ENCODE results near the gene KBTBD7.

- no peak for TF ChIP-seq POLR2A (IDR thresholded peaks at IDR 0.05; ENCODE audit: borderline replicate concordance, extremely low read depth, insufficient read depth, insufficient read length)
- no peak for TF ChIP-seq RAD21 (IDR thresholded peaks at IDR 0.05; ENCODE audit: low read depth)
- TF ChIP-seq, protein P1, sequence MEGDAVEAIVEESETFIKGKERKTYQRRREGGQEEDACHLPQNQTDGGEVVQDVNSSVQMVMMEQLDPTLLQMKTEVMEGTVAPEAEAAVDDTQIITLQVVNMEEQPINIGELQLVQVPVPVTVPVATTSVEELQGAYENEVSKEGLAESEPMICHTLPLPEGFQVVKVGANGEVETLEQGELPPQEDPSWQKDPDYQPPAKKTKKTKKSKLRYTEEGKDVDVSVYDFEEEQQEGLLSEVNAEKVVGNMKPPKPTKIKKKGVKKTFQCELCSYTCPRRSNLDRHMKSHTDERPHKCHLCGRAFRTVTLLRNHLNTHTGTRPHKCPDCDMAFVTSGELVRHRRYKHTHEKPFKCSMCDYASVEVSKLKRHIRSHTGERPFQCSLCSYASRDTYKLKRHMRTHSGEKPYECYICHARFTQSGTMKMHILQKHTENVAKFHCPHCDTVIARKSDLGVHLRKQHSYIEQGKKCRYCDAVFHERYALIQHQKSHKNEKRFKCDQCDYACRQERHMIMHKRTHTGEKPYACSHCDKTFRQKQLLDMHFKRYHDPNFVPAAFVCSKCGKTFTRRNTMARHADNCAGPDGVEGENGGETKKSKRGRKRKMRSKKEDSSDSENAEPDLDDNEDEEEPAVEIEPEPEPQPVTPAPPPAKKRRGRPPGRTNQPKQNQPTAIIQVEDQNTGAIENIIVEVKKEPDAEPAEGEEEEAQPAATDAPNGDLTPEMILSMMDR (IDR thresholded peaks at IDR 0.05 in 2 of 3, conservative IDR thresholded peaks at IDR 0.05 in 1 of 3; ENCODE audit: borderline replicate concordance in 1 of 3, insufficient read depth in 1 of 3, low read depth in 2 of 3, low read length in 2 of 3) = no peak
- TF ChIP-seq MAX (IDR thresholded peaks at IDR 0.05) = no peak
- no peak for TF ChIP-seq YY1 (IDR thresholded peaks at IDR 0.05; ENCODE audit: extremely low read depth, insufficient replicate concordance, low read depth, low read length)
- TF ChIP-seq SP1 (IDR thresholded peaks at IDR 0.05; ENCODE audit: low read depth) = no peak
- TF ChIP-seq POLR2AphosphoS5 (IDR thresholded peaks at IDR 0.05; ENCODE audit: low read depth, low read length) = no peak
- TF ChIP-seq CEBPB (IDR thresholded peaks at IDR 0.05; ENCODE audit: low read depth) = no peak
- no peak for TF ChIP-seq TCF7L2 (IDR thresholded peaks at IDR 0.05; ENCODE audit: borderline replicate concordance, extremely low read depth, insufficient read depth, insufficient read length)
- TF ChIP-seq ZBTB33 (IDR thresholded peaks at IDR 0.05; ENCODE audit: extremely low read depth, insufficient replicate concordance, low read length) = no peak
- no peak for TF ChIP-seq EZH2phosphoT487 (IDR thresholded peaks at IDR 0.05; ENCODE audit: borderline replicate concordance)
- TF ChIP-seq, protein P2, sequence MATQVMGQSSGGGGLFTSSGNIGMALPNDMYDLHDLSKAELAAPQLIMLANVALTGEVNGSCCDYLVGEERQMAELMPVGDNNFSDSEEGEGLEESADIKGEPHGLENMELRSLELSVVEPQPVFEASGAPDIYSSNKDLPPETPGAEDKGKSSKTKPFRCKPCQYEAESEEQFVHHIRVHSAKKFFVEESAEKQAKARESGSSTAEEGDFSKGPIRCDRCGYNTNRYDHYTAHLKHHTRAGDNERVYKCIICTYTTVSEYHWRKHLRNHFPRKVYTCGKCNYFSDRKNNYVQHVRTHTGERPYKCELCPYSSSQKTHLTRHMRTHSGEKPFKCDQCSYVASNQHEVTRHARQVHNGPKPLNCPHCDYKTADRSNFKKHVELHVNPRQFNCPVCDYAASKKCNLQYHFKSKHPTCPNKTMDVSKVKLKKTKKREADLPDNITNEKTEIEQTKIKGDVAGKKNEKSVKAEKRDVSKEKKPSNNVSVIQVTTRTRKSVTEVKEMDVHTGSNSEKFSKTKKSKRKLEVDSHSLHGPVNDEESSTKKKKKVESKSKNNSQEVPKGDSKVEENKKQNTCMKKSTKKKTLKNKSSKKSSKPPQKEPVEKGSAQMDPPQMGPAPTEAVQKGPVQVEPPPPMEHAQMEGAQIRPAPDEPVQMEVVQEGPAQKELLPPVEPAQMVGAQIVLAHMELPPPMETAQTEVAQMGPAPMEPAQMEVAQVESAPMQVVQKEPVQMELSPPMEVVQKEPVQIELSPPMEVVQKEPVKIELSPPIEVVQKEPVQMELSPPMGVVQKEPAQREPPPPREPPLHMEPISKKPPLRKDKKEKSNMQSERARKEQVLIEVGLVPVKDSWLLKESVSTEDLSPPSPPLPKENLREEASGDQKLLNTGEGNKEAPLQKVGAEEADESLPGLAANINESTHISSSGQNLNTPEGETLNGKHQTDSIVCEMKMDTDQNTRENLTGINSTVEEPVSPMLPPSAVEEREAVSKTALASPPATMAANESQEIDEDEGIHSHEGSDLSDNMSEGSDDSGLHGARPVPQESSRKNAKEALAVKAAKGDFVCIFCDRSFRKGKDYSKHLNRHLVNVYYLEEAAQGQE (IDR thresholded peaks at IDR 0.05; ENCODE audit: low read depth) = no peak
- no peak for TF ChIP-seq EZH2 (IDR thresholded peaks at IDR 0.05)
- TF ChIP-seq JUND (IDR thresholded peaks at IDR 0.05) = no peak
These were observed 5.2 kb upstream of the KBTBD7 start for GRCh38 chr13:41199526-41199925.

Data from HCT116 (cell line).